GM19397 (cell line): ENCODE results near the gene JTB.

Experiments
- ATAC-seq: cut with Tn5 transposase; IDR thresholded peaks from one replicate; pipeline ENCODE4 v1.9.1; 2021; ENCODE audit warnings: mild to moderate bottlenecking, moderate library complexity; ENCODE audit not compliant: unreplicated experiment

The JTB gene

GRCh38 chr1:153933955-153934354, 43.5 kb downstream of the JTB start:
- no peak for ATAC-seq

- ATAC-seq, result no peak
These were observed 44.0 kb downstream of the JTB start for GRCh38 chr1:153933430-153933829.

- no peak for ATAC-seq
These were observed 45.0 kb downstream of the JTB start for GRCh38 chr1:153932156-153933131.

- ATAC-seq, result no peak
These were observed 47.2 kb downstream of the JTB start for GRCh38 chr1:153929981-153930948.

- ATAC-seq, result no peak
These were observed 48.0 kb downstream of the JTB start for GRCh38 chr1:153929426-153929825.

- no peak for ATAC-seq
These were observed 48.6 kb downstream of the JTB start for GRCh38 chr1:153928791-153929341.

- ATAC-seq, result no peak
These were observed 49.2 kb downstream of the JTB start for GRCh38 chr1:153928245-153928644.

GRCh38 chr1:153926405-153926804, 51.1 kb downstream of the JTB start:
- no peak for ATAC-seq
